HuH-7 (cell line): Measurements from ENCODE around the gene PPP1R27.

ENCODE experiments used
- DNase-seq: peaks from one replicate; pipeline ENCODE4 v3.0.0; 2011; ENCODE audit warnings: low spot score

Gene PPP1R27

DNA sequence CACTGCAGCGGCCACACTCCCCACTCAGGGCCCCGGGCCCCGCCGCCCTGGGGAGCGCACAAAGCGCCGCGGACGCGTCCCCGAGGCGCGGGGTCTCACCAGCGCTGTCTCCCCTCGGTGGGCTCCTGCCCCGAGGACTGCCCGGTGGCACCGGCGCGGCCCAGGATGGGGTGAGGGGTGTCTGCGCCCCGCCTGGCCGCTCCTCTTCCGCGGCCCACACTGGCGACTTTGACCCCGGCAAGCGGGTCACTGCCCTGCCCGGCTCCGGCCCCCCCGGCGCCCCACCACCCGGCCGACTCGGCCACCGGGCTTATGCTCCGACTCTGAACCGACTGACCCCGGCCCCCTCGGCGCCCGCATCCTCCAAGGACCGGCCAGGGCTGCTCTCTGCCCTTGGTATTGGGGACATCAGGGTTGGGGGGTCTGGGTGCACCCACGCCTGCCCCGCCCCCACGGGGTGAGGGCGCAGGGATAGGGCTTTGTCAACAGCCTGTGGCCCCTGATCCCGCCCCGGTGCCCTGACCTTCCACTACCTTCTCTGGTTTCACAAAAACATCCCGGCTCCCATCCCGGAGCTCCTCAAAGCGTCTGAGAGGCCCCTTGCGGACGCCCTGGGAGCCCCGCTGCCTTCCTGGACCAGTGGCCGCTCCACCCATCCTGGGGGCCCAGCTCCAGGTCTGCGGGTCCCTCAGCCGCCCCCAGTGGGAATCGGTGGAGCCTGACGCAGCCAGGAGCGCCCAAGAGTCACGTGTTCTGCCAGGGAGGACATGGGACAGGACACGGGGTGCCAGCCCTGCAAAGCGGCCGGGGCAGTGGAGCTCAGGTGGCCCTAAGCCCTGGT lies 30.1 kb downstream of the PPP1R27 start:
- peak; percentile 57 for DNase-seq

DNA sequence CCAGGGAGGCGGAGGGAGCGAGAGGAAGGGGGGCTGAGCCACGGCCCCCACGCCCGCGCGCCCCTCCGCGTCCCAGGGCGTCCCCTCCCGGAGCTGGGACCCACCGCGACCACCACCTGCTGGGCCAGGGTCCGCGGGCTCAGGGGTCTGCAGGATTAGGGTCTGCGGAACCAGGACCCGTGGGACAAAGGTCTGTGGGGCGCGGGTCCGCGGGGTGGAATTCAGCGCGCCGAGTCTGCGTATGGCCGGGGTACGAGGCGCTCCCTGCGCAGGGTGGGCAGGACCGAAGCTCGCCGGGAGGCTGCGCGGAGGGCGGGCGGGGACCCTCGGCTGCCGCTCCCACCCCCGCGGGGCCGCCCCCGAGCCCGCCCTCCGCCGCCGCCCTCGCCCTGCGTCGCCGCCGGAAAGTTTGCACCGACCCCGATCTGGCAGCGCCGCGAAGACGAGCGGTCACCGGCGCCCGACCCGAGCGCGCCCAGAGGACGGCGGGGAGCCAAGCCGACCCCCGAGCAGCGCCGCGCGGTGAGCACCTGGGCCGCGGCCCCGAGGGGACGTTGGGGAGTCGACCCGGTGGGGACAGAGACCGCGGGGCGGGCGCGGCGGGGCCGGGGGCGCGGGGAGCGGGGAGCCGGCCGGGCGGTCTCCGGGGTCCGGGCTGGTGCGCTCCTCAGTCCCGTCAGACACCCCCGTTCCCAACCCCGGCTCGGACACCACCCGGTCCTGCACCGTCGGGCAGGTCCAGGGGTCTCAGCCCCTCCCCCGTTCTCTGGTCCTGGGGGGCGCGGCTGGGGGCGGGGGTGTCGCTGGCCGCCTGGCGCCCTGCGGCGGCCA lies 30.9 kb downstream of the PPP1R27 start, which contains the start of gene GCGR:
TSS of gene GCGR (plus strand) at position 423 of the 831 bp plus-strand sequence. CDS start 4,869 bp downstream, outside the sequence.
- DNase-seq = no peak

DNA sequence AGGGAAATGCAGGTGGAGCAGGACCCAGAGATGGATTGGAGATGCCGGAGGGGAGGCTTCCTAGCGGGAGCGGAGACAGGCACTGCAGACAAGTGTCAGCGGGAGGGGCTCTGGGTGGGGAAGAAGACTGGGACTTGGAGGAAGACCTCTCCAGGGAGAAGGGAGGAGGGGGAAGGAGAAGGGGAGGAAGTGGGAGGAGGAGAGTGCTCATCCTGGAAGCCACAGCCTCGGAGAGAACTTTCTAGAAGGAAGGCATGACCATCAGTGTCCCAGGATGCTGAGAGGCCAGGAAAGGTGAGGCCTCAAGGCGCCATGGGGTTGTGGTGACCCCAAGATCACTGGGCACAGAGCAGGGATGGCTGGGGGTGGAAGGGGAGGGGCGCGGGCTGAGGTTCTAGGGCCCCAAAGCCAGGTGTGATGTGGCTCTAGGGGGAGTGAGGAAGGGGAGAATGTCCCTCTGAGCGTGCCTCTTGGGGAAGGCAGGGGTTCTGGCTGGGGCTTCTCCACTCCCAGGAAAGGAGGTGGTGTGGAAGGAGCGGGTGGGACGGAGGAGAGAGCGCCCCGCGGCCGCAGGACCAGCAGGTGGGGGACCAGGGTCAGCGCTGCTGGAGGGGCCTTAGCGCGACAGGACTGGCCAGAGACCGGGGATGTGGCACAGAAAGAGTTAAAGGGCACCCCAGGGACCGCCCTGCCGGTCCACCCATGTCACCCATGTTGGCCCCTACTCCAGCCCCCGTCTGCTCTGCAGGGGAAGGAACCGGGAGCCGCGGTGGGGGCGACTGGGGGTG lies 31.8 kb downstream of the PPP1R27 start:
- no peak for DNase-seq

DNA sequence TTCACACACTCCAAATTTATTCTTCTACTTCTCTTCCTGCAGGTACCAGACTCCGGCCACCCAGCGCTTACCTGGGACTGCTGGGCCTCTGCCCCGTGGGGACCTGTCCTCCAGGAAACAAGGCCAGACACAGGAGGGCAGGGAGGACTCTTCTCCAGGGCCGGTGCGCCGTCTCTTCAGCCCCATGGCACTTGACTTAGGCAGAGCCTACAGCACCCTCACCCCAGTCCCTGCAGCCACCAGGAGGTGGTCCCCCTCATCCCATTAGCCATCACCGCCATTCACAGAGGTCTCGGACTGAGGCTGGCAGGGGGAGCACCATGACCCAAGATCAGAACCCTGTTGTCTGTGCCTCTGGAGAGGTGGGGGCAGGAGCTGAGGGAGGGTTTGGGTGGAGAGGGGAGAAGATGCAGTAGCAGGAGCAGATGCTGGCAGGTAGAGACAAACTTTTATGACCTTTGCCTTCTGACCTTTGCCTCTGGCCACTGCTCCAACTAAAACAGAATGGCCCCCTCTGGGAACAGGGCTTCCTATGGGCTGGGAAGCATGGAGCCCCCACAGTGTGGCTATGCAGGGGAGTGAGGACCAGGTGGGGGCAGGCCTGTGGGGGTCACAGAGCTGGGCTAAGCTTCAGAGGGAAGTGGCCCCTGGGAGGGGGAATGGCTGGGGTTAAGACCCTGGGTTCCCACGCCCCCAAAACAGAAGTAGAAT lies 32.6 kb downstream of the PPP1R27 start:
- DNase-seq = no peak

DNA sequence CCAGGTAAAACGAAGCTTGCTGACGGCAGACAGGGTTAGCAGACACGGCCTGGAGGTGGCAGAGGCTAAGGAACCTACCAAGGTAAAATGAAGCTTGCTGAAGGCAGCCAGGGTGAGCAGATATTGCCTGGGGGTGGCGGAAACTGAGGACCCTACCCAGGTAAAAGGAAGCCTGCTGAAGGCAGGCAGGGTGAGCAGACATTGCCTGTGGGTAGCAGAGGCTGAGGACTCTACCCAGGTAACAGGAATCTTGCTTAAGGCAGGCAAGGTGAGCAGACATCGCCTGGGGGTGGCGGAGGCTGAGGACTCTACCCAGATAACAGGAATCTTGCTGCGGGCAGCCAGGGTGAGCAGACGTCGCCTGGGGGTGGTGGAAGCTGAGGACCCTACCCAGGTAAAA lies 33.5 kb downstream of the PPP1R27 start:
- no peak for DNase-seq

DNA sequence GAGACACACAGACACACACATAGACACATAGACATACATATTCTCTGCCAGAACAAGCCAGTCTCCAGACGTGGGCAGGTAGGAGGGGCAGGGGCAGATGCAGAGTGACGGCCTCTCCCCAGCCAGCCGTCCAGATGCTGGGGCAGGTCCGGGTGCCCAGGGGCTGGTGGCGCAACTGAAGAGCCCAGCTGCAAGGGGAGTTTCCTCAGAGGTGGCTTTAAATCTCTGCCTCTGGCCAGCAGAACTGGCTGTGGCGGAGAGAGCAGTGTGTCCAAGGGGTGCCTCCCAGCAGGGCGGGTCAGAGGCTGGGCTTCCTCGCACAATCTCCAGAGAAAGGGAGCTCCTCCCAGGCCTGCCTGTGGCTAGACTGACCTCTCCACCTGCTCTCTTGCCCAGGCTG lies 40.3 kb downstream of the PPP1R27 start:
- DNase-seq = peak; percentile 52

DNA sequence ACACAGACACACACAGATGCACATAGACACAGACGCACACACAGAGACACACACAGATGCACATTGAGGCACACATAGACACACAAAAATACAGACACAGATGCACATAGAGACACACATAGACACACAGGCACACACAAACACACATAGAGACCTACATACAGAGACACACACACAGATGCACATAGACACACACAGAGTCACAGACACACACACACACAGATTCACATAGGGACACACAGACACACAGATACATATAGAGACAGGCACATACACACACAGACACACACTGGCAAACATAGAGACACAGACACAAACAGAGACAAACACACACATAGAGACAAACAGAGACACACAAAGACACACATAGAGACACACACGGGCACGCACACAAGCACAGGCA lies 40.8 kb downstream of the PPP1R27 start:
- no peak for DNase-seq

DNA sequence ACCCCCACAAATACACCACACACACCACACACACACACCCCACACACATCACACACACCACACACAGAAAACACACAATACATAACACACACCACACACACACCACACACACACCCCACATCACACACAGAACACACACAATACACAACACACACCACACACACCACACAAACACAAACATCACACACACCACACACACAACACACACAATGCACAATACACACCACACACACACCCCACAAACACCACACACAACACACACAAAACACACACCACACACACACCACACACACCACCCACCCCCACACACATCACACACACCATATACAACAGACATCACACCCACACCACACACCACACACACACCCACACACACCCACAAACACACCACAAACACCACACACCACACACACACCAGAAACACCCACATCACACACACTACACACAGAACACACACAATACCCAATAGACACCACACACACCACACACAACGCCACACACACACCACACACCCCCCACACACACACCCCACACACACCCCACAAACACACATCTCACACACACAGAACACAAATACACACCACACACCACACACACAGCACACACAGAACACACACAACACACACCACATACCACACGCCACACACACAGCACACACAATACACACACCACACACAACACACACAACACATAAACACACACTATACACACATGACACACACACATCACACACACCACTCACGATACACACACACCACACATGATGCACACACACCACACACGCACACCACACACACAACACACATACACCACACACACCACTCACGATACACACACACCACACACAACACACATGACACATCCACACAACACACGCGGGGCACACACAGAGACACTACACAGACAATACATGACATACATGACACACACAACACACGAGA lies 41.9 kb downstream of the PPP1R27 start:
- no peak for DNase-seq
